T1000 (cell line): ENCODE measurements around the gene PER2.
"Not testable (repeated sequence)": the region's sequence is repeated elsewhere in the genome, so short reads cannot be mapped to it uniquely, and the experiment has no call there.

Experiments used
- DNase-seq: peaks from one replicate; lab custom pipeline; 2025; ENCODE audit warnings: mixed read lengths; lab: John Stamatoyannopoulos, UW

Gene PER2

GRCh38 chr2:238288650-238289573, 502 bp upstream of the PER2 start:
- peak; percentile 94 for DNase-seq

DNA sequence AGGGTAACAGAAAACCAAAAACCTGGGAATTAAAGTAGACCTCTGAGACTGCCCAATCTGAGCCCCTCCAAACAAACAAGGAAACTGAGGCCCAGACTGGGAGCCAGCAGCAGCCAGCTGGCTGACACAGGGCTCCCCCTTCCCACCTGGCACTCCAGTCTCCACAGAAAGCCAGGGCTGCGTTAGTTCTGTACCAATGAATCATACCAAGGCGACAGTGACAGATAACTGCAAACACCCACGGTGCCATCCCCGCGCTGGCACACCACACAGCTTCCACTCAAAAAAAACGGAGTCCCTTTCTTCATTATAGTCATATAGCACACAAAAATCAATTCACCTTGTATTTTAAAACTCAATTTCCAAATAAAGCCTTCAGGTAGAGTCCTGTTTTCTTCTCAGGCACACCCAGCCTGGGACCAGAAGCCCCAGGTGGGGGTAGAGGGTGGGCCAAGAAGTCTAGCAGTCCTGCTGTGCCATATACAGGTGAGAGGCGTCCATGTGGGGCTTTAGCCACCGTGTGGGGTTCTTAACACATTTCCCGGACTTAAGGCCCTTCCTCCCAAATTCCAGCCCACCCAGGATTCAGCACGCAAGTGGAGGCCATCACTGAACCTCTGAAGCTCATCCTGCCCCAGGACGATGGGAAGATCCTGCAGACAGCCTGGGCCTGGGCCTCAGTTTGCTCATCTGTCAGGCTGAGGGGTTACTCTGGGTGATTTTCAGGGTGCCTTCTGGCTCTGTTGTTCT, 1.2 kb downstream of the PER2 start:
- DNase-seq, result no peak

DNA sequence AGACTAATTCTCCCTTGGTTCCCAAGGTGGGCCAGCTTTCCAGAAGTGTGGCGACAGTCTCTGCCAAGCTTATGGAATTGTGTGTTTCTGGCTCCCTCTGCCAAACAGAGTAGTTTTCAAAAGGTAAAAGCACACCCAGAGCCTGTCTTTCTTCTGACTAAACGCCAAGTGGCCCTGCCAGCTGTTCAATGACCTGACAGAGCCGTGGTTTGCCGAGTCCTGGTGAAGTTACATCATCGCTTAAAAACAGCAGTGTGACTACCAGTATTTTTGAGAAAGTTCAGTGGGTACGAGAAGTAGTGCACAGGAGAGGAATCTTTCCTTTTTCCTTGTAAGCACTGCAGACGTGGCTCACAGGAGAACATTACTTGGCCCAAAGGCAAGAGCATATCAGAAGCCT, 1.9 kb downstream of the PER2 start:
- no peak for DNase-seq

DNA sequence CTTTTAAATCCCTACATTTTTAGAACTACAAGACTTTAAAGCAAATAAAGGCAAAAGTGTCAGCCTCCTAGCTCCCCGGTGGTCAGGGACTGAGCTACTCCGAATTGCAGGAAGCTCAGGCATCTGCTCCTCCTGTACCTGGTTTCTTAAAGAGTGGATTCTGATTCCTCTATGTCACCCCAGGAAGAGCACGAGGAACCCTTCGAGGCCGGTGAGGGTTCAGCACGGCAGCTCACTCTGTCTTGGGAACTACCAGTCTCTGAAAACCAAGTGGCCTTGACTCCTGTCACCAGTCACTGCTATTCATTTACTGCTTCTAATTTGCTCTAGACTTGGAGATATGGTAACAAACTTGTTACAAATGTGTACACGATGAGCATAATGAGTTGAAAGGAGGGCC, 2.3 kb downstream of the PER2 start:
- DNase-seq, result no peak

DNA sequence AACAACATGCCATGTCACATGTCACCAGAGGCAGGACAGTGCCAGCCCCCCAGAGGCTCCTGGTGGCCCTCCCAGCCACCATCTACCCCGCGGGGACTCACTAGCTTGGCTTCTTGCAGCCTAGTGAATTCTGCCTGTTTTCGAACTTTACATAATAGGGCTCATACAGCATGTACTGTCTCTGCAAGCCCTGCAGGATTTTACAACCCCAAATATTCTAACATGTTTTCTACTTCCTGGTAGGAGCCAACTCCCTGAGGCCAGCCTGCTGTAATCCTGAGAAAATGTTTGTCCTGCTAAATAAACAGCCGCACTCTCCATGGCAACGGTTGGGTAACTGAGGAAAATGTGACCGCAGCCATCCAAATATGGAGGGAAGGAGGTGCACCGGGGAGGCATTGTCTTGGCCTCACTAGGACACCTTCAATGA, 2.7 kb downstream of the PER2 start:
- peak; percentile 72 for DNase-seq

DNA sequence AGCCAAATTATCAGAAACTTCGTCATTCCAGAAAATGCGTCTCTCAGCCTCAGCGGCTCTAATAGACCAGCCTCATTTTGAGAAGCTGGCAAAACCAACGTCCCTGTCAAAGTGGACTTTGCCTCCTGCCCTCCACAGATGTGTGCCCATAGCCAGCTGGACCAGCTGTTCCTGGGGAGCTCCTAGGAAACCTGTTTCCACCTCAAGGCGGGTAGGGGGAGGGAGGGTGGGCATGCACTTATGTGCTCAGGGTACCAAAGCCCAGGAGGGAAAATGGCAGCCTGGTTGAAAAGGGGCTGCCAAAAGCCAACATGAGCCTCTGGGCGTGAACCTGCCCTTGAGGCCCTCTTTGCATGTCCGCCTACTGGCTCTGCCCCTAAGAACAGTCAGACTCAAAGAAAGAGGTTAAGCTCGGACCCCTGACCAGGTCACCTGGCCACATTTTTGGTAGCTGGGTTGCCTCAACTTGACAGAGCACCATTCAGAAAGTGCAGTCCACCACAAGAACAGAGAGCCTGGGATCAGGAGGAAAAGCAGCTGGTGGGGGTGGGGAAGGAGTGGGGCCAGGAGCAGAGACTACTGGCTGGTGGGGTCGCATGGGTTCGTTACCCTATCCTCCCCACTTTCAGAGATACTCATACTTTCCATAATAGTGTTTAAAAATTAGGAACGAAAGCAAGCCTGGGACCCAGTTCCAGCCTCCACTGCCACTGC, 3.5 kb downstream of the PER2 start:
- DNase-seq, result no peak

DNA sequence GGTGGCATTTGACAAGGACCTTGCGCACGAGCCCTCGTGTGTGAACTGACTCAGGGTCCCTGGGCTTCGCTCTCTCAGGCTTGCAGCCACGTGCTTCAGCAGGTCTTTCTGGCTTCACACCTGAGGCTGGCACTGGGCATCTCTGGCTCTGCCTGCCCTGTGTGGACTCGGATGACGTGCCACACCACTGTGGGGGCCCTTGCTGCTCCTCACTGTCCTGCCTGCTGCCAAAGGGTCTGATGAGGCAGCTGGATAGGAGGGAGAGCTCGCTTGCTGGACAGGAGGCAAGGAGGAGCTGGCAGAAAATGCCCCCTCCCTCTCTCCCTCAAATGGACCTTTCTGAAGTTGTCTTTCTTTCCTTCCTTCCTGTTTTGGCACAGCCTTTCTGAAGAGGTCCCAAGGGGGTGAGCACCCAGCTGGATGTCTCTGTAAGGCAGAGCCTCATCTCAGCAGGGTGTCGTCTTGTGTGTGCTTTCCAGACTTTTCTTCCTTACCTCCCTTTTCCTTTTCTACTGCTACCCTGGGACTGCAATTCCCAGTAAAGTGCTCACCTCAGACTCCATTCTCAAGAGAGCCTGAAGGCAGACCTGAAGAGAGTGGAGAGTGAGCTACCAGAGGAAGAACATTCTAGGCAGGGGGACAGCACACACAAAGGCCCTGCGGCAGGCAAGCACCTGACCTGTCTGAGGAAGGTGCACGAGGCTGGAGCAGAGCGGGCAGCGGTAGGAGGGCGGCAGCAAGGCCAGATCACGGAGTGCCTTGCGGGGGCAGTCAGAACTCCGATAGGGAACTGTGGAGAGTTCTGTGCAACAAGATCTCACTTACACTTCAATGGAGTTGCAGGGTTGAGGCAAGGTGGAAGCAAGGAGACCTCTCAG, 5.3 kb downstream of the PER2 start:
- DNase-seq, result no peak

DNA sequence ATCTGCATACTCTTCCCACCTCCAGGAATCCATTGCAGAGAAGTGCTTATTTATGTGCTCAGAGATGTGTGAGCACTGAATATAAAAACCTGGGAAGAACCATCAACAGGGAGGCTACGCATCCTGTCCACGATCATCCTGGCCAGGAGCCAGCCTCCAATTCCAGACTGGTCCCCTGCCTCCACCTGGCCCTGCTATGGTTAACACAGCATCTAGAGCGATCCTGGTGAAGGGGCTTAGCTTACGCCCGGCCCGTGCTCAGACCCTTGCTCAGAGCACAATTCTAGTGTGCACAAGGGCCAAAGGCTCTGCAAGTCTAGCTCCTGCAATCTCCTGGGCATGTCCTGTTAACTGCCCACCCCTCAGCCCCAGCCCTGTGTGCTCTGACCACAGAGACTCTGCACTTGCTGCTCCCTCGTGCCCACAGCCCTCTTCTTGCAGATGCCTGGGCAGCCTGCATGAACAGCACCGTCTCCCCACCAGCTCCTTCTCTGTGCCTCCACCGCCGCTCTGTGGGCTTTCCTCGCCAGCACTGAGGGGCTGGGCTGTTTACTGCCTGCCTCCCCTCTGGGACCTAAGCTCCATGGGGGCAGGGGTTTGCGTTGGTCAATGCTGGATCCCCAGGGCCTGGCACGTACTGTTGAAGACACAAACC, 6.5 kb downstream of the PER2 start:
- no peak for DNase-seq

DNA sequence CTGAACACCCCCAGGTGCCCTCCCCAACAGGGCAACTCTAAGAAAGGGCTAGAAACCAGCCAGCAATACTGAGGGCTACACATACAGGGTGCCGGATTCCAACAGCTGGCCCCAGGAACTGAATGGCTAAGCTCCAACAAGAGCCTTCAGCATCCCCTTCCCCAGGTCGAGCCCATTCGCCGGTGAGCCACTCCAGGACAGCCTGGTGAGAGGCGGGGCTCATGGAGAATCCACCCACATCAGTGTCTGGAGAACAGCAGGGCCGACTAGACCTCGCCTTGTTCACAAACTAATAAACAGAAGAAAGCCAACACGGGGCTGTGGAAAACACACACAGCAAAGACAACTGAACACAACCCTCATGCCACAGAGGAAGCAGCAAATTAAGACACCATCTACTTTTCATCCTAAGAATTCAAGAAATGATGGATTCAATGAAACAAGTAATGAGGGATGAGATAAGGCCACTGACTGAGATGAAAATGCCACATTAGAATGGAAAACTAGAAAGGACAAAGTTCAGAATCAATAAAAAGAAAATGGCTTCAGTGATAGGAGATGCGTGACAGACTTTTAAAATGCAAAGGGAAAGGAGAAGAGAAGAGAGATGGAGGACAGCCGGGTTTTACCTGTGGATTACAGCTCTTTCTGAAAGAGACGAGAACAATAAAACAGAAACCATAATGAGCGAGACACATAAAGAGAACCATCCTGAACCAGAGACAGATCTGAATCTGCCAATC, 8.2 kb downstream of the PER2 start:
- DNase-seq, result no peak

GRCh38 chr2:238279324-238279682, 9.1 kb downstream of the PER2 start:
- no peak for DNase-seq

- no peak for DNase-seq
Observed at GRCh38 chr2:238278626-238279323, 9.6 kb downstream of the PER2 start.

GRCh38 chr2:238277695-238278094, 10.7 kb downstream of the PER2 start:
- DNase-seq, result no peak

DNA sequence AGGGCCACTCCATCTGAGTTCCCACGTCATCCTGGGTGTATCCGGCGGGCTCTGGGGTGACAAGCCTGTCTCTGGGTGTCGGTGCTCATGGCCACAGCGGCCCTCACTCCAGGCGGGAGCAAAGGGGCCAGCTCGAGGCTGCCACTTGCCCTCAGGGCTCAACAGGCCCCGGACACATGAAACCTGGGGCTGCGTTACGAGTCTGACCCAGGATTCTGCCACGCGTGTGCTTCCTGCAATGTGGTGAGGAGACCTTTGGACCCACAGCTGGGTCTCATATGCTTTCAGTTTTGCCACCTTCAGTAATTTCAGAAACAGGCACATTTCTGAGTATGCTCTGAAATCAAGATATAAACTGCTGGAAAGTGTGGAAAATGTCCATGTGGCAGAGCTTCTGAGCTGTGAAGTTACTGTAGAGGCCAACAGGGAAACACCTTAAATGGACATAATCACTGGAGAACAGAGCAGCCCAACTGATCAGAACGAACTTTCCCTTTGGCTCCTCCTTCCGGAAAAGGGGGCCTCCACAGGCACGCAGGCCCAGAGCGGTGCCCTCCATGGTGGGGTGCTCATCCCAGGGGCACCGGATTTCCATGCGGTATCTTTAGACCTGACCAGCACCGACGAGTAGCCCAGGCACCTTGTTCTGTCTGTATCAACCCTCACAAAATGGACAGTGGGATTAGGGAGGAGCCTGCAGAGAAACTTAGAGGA, 14.1 kb downstream of the PER2 start:
- DNase-seq, result no peak

DNA sequence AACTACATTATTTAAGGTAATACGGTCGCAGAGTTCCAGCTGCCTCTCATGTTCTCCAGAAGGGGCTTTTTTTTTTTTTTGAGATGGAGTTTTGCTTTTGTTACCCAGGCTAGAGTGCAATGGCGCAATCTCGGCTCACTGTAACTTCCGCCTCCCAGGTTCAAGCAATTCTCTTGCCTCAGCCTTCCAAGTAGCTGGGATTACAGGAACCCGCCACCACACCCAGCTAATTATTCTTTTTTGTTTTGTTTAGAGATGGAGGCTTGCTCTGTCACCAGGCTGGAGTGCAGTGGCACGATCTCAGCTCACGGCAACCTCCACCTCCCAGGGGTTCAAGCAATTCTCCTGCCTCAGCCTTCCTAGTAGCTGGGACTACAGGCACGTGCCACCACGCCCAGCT, 15.0 kb downstream of the PER2 start:
- DNase-seq, result not testable (repeated sequence)

GRCh38 chr2:238272156-238272555, 16.3 kb downstream of the PER2 start:
- no peak for DNase-seq

- not testable (repeated sequence) for DNase-seq
Observed at GRCh38 chr2:238271686-238272085, 16.7 kb downstream of the PER2 start.

DNA sequence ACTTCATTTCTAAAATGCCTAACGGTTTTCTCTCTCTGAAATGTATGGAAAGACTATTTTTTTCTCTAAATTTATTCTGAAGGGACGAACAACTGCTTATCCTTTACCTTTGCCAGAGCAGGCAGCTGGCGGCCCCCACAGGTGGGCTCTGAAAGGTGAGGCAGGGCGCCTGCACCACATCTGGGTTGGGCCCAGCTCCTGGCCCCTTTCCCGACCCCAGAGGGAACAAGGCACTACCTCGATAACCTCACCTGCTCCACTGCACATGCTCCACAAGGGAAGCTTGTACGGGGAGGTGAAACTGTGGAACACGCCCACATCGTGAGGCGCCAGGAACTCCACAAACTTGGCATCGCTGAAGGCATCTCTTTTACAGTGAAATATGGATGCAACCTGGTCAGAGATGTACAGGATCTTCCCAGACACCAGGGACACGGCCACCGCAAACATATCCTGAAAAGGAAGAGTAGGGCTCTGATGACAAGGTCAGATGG, 17.3 kb downstream of the PER2 start:
- DNase-seq, result no peak

- no peak for DNase-seq
Observed at GRCh38 chr2:238270606-238271005, 17.8 kb downstream of the PER2 start.

DNA sequence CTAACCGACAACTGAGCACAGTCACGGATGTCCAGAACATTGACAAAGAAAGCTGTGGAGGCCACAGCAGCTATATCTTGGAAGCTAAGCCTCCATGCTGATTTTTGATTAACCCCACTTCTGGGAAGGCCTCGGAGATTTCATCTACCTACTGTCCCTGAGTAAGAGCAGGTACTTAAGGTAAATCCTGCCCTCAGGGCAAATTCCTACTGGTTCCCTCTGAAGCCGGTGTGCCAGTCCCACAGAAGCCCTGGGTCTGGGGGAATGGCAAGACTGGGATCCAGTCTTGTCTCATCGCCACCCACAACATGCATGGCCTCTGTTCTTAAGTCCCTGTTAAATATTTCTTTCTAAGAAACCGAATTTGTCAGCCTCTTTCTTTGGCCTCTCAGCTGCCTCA, 18.7 kb downstream of the PER2 start:
- DNase-seq, result no peak
